ENCODE results near the gene B4GALT3.
"Not testable (repeated sequence)": the region's sequence is repeated elsewhere in the genome, so short reads cannot be mapped to it uniquely, and the experiment has no call there.

Gene B4GALT3

DNA sequence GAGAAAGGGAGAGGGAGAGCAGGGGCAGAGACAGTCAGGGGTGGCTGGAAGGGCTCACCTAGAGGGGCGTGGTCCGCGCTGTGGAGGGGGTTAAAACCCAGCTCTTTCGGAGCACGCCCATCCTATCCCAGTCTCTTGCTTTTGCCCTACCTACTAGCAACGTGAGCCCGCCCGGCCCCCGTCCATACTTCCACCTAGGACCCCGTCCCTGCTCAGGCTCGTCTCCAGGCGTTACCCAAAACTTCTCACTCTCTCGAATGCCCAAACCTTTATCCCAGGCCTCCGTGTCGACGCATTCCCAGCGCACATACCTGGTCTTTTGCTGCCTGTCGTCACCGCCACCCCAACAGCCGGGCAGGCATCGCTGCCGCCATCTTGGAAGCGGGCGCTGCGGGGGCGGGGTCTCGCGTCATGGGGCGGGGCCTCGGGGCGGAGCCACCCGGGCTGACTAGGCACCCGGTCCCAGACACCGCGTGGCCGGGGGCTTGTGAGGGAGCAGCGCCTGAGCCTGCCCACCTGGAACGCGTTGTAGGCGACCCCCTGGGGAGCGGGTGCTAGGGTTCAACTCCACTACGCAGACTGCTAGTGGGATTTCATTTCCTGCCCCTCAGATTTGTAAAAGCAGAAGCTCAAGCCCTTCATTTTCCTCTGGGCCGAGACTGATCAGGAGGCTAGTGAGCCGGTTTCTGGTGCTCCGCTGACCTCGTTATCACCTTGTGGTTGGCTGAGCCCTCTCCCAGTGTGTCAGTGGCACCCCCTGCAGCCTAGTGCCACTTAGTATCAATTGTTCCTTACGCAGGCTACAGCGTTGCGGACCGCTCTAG is at the start of gene B4GALT3:
B4GALT3 (minus strand) TSS at position 396 of the 824 bp plus-strand sequence. CDS start 1,447 bp downstream, outside the sequence.
- DNase-seq (ENCODE audit: low spot score), result peak; percentile 100

DNA sequence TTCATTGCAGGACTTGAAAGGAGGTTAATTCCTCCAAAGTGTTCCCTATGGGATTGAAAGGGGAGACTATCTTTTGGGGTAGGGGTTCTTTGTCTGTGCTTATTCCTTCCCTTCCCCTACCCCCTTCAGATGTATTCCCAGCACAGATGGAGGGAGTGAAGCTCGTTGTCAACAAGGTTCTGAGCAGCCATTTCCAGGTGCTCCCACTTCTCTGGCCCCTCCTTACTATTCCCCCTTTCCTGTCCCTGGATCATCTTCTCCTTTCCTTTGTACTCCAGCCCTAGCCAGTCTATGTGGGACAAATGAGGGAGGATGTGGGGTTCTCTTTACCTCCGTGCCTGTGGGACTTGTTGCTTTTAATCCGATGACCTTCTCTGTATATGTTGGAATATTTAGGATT is 49.5 kb upstream of the B4GALT3 start:
- DNase-seq (ENCODE audit: low spot score), result no peak

- DNase-seq (ENCODE audit: low spot score), result no peak
These were observed 49.0 kb upstream of the B4GALT3 start for GRCh38 chr1:161226320-161226711.

GRCh38 chr1:161225534-161226319 is 48.4 kb upstream of the B4GALT3 start, which contains the start of gene TOMM40L:
Gene TOMM40L, plus strand, starts transcription at chr1:161226060. Its CDS starts 430 bp downstream, at chr1:161226490.
- peak; percentile 95 for DNase-seq (ENCODE audit: low spot score)

- DNase-seq (ENCODE audit: low spot score), result no peak
These were observed 47.8 kb upstream of the B4GALT3 start for GRCh38 chr1:161225178-161225533.

- not testable (repeated sequence) for DNase-seq (ENCODE audit: low spot score)
These were observed 47.4 kb upstream of the B4GALT3 start for GRCh38 chr1:161224695-161225087.

- DNase-seq (ENCODE audit: low spot score), result no peak
These were observed 46.7 kb upstream of the B4GALT3 start for GRCh38 chr1:161223805-161224694.

GRCh38 chr1:161222175-161223019 is 45.1 kb upstream of the B4GALT3 start:
- no peak for DNase-seq (ENCODE audit: low spot score)

DNA sequence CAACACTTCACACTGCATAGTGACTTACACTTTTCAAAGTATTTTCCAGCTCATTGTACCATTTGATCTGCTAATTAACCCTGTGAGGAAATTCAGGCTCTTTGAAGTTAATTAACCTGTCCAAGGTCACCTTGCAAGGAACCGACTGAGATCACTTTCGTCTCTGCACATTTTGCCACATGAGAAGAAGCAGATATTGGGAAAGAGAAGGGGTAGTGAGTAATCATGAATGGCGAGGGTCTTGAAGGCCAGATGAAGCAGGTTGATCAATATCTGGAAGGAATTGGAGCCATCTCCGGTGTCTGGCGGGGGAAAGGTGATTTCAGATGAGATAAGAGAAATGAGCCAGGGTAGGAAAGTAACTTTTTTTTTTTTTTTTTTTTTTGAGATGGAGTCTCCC is 42.7 kb upstream of the B4GALT3 start:
- DNase-seq (ENCODE audit: low spot score), result no peak

- no peak for DNase-seq (ENCODE audit: low spot score)
These were observed 42.0 kb upstream of the B4GALT3 start for GRCh38 chr1:161219078-161219892.

- DNase-seq (ENCODE audit: low spot score), result no peak
These were observed 41.2 kb upstream of the B4GALT3 start for GRCh38 chr1:161218301-161219077.

DNA sequence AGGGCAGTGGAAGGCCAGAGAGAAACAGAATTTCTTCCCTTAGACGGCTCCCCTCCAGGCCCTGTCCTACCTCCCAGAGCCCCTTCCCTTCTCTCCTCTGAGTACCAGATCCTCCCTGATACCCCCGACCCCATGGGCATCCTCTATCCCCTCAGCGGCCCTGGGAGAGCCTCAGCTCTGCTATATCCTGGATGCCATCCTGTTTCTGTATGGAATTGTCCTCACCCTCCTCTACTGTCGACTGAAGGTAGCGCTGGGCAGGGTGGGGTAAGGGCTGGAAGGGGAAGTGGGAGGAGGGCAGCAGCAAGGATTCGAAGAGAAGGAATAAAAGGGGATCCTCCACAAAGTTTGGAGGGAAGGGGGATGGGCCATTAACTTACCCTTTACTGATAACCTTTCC is 40.5 kb upstream of the B4GALT3 start:
- no peak for DNase-seq (ENCODE audit: low spot score)

- DNase-seq (ENCODE audit: low spot score), result no peak
These were observed 39.8 kb upstream of the B4GALT3 start for GRCh38 chr1:161216945-161217712.

DNA sequence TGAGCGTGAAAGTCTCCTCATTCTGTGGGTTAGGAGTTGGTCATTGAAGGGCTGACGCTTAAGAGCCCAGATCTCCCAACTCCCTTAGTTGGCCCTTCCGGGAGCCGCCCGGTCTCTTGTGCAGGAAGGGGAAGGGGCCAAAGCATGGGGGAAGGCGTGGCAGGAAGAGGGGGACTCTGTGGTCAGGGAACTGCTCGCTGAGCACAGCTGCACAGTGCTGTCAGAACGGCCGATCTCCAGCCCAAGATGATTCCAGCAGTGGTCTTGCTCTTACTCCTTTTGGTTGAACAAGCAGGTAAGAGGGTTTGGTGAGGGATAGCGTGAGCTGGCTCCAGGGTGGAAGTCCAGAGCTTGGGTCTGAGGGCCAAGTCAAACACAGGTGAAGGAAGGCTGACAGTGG is 37.8 kb upstream of the B4GALT3 start, which contains the start of gene FCER1G:
FCER1G (plus strand) TSS at position 220 of the 400 bp plus-strand sequence; CDS start at position 247, 27 bp downstream.
- DNase-seq (ENCODE audit: low spot score), result no peak

GRCh38 chr1:161214369-161214768 is 37.1 kb upstream of the B4GALT3 start:
- DNase-seq (ENCODE audit: low spot score), result no peak

GRCh38 chr1:161209790-161210409 is 32.6 kb upstream of the B4GALT3 start:
- peak; percentile 90 for DNase-seq (ENCODE audit: low spot score)

DNA sequence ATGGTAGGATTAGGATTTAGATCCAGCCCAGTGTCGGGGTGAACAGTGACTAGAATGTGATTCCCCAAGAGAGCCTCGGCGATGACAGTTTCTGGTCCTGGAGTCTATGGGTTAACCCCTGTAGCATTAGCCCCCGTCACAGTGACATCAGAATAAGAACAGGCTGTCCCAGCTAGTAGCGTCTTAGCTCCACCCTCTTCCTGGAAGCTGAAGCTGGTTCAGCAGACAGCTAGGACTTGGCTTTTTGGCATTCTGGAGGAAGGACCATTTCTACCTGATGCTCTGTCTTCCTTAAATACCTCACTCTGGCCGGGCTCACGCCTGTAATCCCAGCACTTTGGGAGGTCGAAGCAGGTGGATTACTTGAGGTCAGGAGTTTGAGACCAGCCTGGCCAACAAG is 29.9 kb upstream of the B4GALT3 start:
- DNase-seq (ENCODE audit: low spot score), result no peak
